SK-N-SH (cell line): ENCODE results near the gene BTF3. TPM values are rescaled to one million over a fixed set of nuclear protein-coding genes. Genes with fewer than 3 reads are reported as not detected.
A peak's percentile ranks its signal among the peaks of the same experiment; 100 is the strongest.

Experiments
- CTCF ChIA-PET: fragments of 300-600, 350-600 bp; formaldehyde crosslinking; extraction: SDS; loops from one replicate; lab custom pipeline; 2021; lab: Yijun Ruan, JAX
- POLR2A ChIA-PET: fragments of 350-600 bp; sonication (Branson Sonifier 250); formaldehyde crosslinking; extraction: SDS; loops from one replicate; lab custom pipeline; 2020; ENCODE audit warnings: antibody characterized with exemption, inconsistent platforms; lab: Yijun Ruan, JAX
- DNase-seq: peaks from one replicate; pipeline ENCODE4 v3.0.0; 2012
- H2AFZ ChIP-seq: fragments of 200-600 bp; sonication (generic); 2 replicates; pipeline ENCODE4 v1.8.1; 2016; ENCODE audit warnings: antibody characterized with exemption, mild to moderate bottlenecking, low read depth
- H3F3A ChIP-seq: fragments of 200-600 bp; sonication (generic); replicated peaks from 2 replicates; pipeline ENCODE3; 2016; ENCODE audit warnings: antibody characterized with exemption, mild to moderate bottlenecking; ENCODE audit not compliant: insufficient read depth
- H3K27ac ChIP-seq, 2 experiments: fragments of 200-500 bp in 1 of 2; fragments of 200-600 bp in 1 of 2; sonication (Bioruptor generic) in 1 of 2; sonication (generic), shearing (Covaris generic) in 1 of 2; 2 replicates each; pipeline versions ENCODE4 v1.5.1 to v1.6.1; 2014 to 2016; ENCODE audit warnings: low read depth in 2 of 2, inconsistent platforms in 1 of 2, low read length in 1 of 2, mild to moderate bottlenecking in 1 of 2, mixed read lengths in 1 of 2
- H3K27me3 ChIP-seq: fragments of 200-600 bp; sonication (generic), shearing (Covaris generic); 2 replicates; pipeline ENCODE4 v1.6.1; 2016; ENCODE audit warnings: mixed run types; ENCODE audit not compliant: insufficient read depth
- H3K36me3 ChIP-seq, 2 experiments: fragments of 200-500 bp in 1 of 2; fragments of 200-600 bp in 1 of 2; sonication (Bioruptor generic) in 1 of 2; sonication (generic) in 1 of 2; replicated peaks in 1 of 2; 2 replicates each; pipeline versions ENCODE3 to v1.5.1; 2014 to 2016; ENCODE audit warnings: low read length in 1 of 2, mild to moderate bottlenecking in 1 of 2; ENCODE audit not compliant: insufficient read depth in 2 of 2, control insufficient read depth in 1 of 2
- H3K4me1 ChIP-seq, 2 experiments: fragments of 200-500 bp in 1 of 2; fragments of 200-600 bp in 1 of 2; sonication (Bioruptor generic) in 1 of 2; sonication (generic), shearing (Covaris generic) in 1 of 2; 2 replicates each; pipeline versions ENCODE4 v1.5.1 to v1.6.1; 2014 to 2016; ENCODE audit warnings: low read depth in 1 of 2, low read length in 1 of 2, mixed run types in 1 of 2; ENCODE audit not compliant: insufficient read depth in 2 of 2, control insufficient read depth in 1 of 2
- H3K4me2 ChIP-seq: fragments of 200-600 bp; sonication (generic), shearing (Covaris generic); 2 replicates; pipeline ENCODE4 v1.6.1; 2017; ENCODE audit warnings: mixed run types
- H3K4me3 ChIP-seq, 2 experiments: fragments of 200-500 bp in 1 of 2; fragments of 200-600 bp in 1 of 2; sonication (Bioruptor generic) in 1 of 2; sonication (generic), shearing (Covaris generic) in 1 of 2; 2 replicates each; pipeline versions ENCODE4 v1.5.1 to v1.8.1; 2014 to 2016; ENCODE audit warnings: low read depth in 2 of 2, inconsistent platforms in 1 of 2, low read length in 1 of 2, mild to moderate bottlenecking in 1 of 2, mixed read lengths in 1 of 2, moderate library complexity in 1 of 2
- H3K79me2 ChIP-seq: fragments of 200-600 bp; sonication (generic); 2 replicates; pipeline ENCODE4 v1.8.1; 2017; ENCODE audit warnings: mild to moderate bottlenecking; ENCODE audit not compliant: insufficient read depth
- H3K9ac ChIP-seq: fragments of 200-600 bp; sonication (generic); 2 replicates; pipeline ENCODE4 v1.6.1; 2017; ENCODE audit warnings: mixed run types
- H3K9me2 ChIP-seq: fragments of 200-600 bp; sonication (generic); 2 replicates; pipeline ENCODE4 v1.6.1; 2017; ENCODE audit warnings: mixed run types
- H3K9me3 ChIP-seq: fragments of 200-600 bp; sonication (generic); 2 replicates; pipeline ENCODE4 v1.6.1; 2017; ENCODE audit warnings: mixed run types, mild to moderate bottlenecking, moderate library complexity
- H4K20me1 ChIP-seq: fragments of 200-600 bp; sonication (generic); 2 replicates; pipeline ENCODE4 v1.6.1; 2017; ENCODE audit warnings: mild to moderate bottlenecking, mixed run types; ENCODE audit not compliant: insufficient read depth
- FOSL2 ChIP-seq: IDR thresholded peaks from 2 replicates; pipeline ENCODE4 v1.4.0; 2012; ENCODE audit warnings: low read depth, mild to moderate bottlenecking, moderate library complexity, borderline replicate concordance
- WGBS: methylation state at CpG from one replicate; pipeline ENCODE4 v1.1.6; 2017; ENCODE audit warnings: low lambda C conversion rate; 5-methylcytosine and 5-hydroxymethylcytosine counted together
- polyA plus RNA-seq, 3 experiments: library from polyadenylated mRNA; depleted of rRNA; stranded (reverse); fragments of >200 nt; gene quantifications; 2 replicates each; pipeline ENCODE4 v1.2.3, GENCODE V29; 2012
- TF ChIP-seq, protein P1 (sequence below): IDR thresholded peaks from 2 replicates; pipeline ENCODE4; 2012
- TF ChIP-seq, protein P2 (sequence below): IDR thresholded peaks from 2 replicates; pipeline ENCODE4 v1.4.0; 2012; ENCODE audit warnings: low read depth, borderline replicate concordance
- TF ChIP-seq, protein P3 (sequence below): IDR thresholded peaks from 2 replicates; pipeline ENCODE4 v1.4.0; 2012; ENCODE audit warnings: low read depth
- TF ChIP-seq, protein P4 (sequence below): IDR thresholded peaks from 2 replicates; pipeline ENCODE4 v1.4.0; 2012; ENCODE audit warnings: low read depth, borderline replicate concordance

Gene BTF3
- polyA plus RNA-seq, 1 of the 3 experiments (the other 2 are of a cell fraction): 492 TPM

DNA sequence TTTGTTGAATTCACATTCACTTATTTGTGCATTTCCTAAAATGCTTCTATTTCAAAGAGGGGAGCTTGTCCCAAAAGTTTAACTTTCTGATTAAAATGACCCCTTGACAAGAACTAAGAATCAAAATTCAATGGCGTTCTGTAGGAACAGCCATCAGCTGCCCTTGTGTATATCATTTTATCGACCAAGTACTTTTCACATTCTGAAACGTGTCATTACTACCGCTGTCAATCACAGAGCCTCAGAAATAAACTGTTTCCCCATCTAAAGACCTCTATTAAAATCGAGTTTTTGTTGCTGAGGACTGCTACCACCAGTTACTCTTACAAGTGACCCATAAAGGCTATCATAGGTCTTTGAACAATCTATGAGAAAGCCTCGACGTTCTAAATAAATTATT, 48.1 kb upstream of the BTF3 start:
- H4K20me1 ChIP-seq: peaks cover 17% of the 10 kb centered on the region
- 16% methylated on average over 7 of the region's 7 CpGs for WGBS
- DNase-seq: no peak
- ChIA-PET POLR2A (no interaction called here), CTCF (interaction anchor here (0.7 to 2.9 kb wide), 9 partner anchors 11 to 1756 kb away, joined by 3 to 25 read pairs (median 10); no protein-coding TSS in a partner anchor)
- H3K9me3 ChIP-seq: no peaks in the 10 kb centered on the region
- TF ChIP-seq, protein P1, sequence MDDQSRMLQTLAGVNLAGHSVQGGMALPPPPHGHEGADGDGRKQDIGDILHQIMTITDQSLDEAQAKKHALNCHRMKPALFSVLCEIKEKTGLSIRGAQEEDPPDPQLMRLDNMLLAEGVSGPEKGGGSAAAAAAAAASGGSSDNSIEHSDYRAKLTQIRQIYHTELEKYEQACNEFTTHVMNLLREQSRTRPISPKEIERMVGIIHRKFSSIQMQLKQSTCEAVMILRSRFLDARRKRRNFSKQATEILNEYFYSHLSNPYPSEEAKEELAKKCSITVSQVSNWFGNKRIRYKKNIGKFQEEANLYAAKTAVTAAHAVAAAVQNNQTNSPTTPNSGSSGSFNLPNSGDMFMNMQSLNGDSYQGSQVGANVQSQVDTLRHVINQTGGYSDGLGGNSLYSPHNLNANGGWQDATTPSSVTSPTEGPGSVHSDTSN: peak; percentile 42
- TF ChIP-seq, protein P2, sequence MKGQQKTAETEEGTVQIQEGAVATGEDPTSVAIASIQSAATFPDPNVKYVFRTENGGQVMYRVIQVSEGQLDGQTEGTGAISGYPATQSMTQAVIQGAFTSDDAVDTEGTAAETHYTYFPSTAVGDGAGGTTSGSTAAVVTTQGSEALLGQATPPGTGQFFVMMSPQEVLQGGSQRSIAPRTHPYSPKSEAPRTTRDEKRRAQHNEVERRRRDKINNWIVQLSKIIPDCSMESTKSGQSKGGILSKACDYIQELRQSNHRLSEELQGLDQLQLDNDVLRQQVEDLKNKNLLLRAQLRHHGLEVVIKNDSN: no peak
- H3K4me1 ChIP-seq: peaks cover 10 to 12% of the 10 kb centered on the region in 2 experiments; a peak in 1 of 4 replicates
- H3K27me3 ChIP-seq: no peaks in the 10 kb centered on the region
- peak overlapping the region; percentile 95 for H3K4me2 ChIP-seq
- peaks cover 38% of the 10 kb centered on the region for H3K79me2 ChIP-seq
- H3F3A ChIP-seq: peaks cover 36% of the 10 kb centered on the region
- peak overlapping the region; percentile 91; the same call in 1 of the 2 replicates for H3K9ac ChIP-seq
- H3K4me3 ChIP-seq: peak overlapping the region; percentile 53 to 74; a peak in 2 of 4 replicates
- H2AFZ ChIP-seq: 0 out of 2 replicates have a peak overlapping the region, but pooled peaks have one; percentile 75
- H3K36me3 ChIP-seq: peaks cover 11 to 17% of the 10 kb centered on the region in 2 experiments
- H3K9me2 ChIP-seq: no peaks in the 10 kb centered on the region
- peak overlapping the region; percentile 22 to 93; a peak in 2 of 4 replicates for H3K27ac ChIP-seq

DNA sequence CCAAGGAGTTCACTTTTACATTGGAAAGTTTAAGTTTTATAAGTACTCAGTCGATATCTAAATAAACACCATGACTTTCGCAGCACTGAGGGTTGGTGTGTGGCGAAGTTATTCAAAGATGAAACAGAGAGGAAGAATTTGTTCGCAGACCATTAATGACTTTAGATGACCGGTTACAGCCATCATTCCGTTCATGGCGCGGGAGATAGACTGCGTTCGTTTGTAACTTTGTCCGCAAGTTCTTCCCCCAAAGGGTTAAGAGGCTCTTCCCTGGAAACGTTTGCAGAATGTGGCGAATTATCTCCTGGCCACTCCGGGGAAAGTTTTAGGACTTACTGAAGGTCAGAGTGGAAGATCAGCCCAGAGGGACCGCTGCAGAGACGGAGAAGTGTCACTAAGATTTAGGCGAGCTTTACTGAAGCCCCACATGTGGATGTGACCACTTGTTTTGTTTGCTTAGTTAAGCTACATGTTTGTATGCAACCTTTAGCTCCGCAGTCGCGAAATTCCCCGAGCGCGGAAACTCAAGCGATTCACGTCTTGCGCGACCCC, 47.5 kb upstream of the BTF3 start:
- POLR2A ChIA-PET: no interaction called here
- DNase-seq: no peak
- Histone ChIP-seq H3K9ac (peak overlapping the region; percentile 60), H3K4me2 (peak overlapping the region; percentile 95), H4K20me1 (peaks cover 11% of the 10 kb centered on the region), H3K36me3 (peaks cover 9 to 11% of the 10 kb centered on the region in 2 experiments), H2AFZ (peak overlapping the region; percentile 75), H3K4me1 (peaks cover 10 to 12% of the 10 kb centered on the region in 2 experiments; a peak in 1 of 4 replicates), H3K27me3 (no peaks in the 10 kb centered on the region), H3K4me3 (peak overlapping the region; percentile 53 to 74), H3K9me2 (no peaks in the 10 kb centered on the region), H3F3A (peaks cover 36% of the 10 kb centered on the region), H3K9me3 (no peaks in the 10 kb centered on the region), H3K27ac (peak overlapping the region; percentile 53 to 93; a peak in 2 of 4 replicates), H3K79me2 (peaks cover 32% of the 10 kb centered on the region)
- WGBS: 7% methylated on average over 25 of the region's 27 CpGs
- TF ChIP-seq, protein P3, sequence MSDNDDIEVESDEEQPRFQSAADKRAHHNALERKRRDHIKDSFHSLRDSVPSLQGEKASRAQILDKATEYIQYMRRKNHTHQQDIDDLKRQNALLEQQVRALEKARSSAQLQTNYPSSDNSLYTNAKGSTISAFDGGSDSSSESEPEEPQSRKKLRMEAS: peak; percentile 5; the same call in 1 of the 2 replicates
- TF ChIP-seq FOSL2: 0 out of 2 replicates have a peak, but pooled peaks have one; percentile 6
- TF ChIP-seq, protein P4, sequence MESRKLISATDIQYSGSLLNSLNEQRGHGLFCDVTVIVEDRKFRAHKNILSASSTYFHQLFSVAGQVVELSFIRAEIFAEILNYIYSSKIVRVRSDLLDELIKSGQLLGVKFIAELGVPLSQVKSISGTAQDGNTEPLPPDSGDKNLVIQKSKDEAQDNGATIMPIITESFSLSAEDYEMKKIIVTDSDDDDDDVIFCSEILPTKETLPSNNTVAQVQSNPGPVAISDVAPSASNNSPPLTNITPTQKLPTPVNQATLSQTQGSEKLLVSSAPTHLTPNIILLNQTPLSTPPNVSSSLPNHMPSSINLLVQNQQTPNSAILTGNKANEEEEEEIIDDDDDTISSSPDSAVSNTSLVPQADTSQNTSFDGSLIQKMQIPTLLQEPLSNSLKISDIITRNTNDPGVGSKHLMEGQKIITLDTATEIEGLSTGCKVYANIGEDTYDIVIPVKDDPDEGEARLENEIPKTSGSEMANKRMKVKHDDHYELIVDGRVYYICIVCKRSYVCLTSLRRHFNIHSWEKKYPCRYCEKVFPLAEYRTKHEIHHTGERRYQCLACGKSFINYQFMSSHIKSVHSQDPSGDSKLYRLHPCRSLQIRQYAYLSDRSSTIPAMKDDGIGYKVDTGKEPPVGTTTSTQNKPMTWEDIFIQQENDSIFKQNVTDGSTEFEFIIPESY: no peak
- CTCF ChIA-PET: interaction anchor here (0.6 to 2.9 kb wide), 61 partner anchors 9 to 1233 kb away, joined by 3 to 42 read pairs (median 5); partner anchors contain the start of genes BTF3 and FCHO2
